ENCODE data around the gene ZNF324B. TPM values are rescaled to one million over a fixed set of nuclear protein-coding genes. Genes with fewer than 3 reads are reported as not detected.
"Not testable (repeated sequence)": the region's sequence is repeated elsewhere in the genome, so short reads cannot be mapped to it uniquely, and the experiment has no call there.

ZNF324B gene
- total RNA-seq, 1 experiment from 2014 or later: 4.6 TPM

DNA sequence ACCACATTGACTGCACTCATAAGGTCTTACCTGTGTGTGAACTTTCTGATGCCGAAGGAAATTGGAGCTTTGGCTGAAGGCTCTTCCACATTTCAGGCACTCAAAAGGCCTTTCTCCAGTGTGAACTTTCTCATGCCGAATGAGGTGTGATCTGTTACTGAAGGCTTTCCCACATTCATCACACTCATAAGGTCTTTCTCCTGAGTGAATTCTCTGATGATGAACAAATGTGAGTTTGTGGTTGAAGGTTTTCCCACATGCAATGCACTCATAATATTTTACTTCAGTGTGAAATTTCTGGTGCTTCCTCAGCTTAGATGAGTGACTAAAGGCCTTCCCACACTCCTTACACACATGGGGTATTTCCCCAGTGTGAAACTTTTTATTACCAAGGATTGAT lies 17.2 kb upstream of the ZNF324B start:
- no peak overlapping the region for H3K4me3 Mint-ChIP-seq (ENCODE audit: unreplicated experiment)
- no peak for DNase-seq
- Histone ChIP-seq H3K36me3 (ENCODE audit: control insufficient read depth, insufficient read depth, low read length) (no peaks in the 10 kb centered on the region), H3K27me3 (replicated peaks; ENCODE audit: control insufficient read depth, insufficient read depth, low read length) (no peaks in the 10 kb centered on the region; the same call in 1 of the 2 replicates), H3K4me3 (ENCODE audit: low read depth, low read length) (no peak overlapping the region), H3K4me1 (no peaks in the 10 kb centered on the region), H3K9me3 (peaks cover 25% of the 10 kb centered on the region)
- H3K4me1 Mint-ChIP-seq (ENCODE audit: low read depth, unreplicated experiment): no peaks in the 10 kb centered on the region
- ChIA-PET POLR2A (interaction anchor here (0.6 kb wide), 1 partner anchor 26 kb away, joined by 10 read pairs; no protein-coding TSS in a partner anchor), CTCF (no interaction called here)
- no peak overlapping the region for H3K27ac Mint-ChIP-seq (ENCODE audit: unreplicated experiment)
- H3K36me3 Mint-ChIP-seq (ENCODE audit: insufficient read depth, unreplicated experiment): no peaks in the 10 kb centered on the region
- intact Hi-C loops (cut with micrococcal nuclease; ENCODE audit: unreplicated experiment): no loop called here
- BruUV-seq (replicated peaks): no TSS peak
- peaks cover 11% of the 10 kb centered on the region for H3K9me3 Mint-ChIP-seq (ENCODE audit: unreplicated experiment)
- TF ChIP-seq, protein P1, sequence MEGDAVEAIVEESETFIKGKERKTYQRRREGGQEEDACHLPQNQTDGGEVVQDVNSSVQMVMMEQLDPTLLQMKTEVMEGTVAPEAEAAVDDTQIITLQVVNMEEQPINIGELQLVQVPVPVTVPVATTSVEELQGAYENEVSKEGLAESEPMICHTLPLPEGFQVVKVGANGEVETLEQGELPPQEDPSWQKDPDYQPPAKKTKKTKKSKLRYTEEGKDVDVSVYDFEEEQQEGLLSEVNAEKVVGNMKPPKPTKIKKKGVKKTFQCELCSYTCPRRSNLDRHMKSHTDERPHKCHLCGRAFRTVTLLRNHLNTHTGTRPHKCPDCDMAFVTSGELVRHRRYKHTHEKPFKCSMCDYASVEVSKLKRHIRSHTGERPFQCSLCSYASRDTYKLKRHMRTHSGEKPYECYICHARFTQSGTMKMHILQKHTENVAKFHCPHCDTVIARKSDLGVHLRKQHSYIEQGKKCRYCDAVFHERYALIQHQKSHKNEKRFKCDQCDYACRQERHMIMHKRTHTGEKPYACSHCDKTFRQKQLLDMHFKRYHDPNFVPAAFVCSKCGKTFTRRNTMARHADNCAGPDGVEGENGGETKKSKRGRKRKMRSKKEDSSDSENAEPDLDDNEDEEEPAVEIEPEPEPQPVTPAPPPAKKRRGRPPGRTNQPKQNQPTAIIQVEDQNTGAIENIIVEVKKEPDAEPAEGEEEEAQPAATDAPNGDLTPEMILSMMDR (IDR thresholded peaks at IDR 0.05; ENCODE audit: insufficient read depth in 1 of 2, low read depth in 1 of 2, low read length in 1 of 2, severe bottlenecking in 1 of 2, unreplicated experiment in 1 of 2): no peak
- peaks cover 3% of the 10 kb centered on the region for H3K27me3 Mint-ChIP-seq (ENCODE audit: insufficient read depth, unreplicated experiment)

DNA sequence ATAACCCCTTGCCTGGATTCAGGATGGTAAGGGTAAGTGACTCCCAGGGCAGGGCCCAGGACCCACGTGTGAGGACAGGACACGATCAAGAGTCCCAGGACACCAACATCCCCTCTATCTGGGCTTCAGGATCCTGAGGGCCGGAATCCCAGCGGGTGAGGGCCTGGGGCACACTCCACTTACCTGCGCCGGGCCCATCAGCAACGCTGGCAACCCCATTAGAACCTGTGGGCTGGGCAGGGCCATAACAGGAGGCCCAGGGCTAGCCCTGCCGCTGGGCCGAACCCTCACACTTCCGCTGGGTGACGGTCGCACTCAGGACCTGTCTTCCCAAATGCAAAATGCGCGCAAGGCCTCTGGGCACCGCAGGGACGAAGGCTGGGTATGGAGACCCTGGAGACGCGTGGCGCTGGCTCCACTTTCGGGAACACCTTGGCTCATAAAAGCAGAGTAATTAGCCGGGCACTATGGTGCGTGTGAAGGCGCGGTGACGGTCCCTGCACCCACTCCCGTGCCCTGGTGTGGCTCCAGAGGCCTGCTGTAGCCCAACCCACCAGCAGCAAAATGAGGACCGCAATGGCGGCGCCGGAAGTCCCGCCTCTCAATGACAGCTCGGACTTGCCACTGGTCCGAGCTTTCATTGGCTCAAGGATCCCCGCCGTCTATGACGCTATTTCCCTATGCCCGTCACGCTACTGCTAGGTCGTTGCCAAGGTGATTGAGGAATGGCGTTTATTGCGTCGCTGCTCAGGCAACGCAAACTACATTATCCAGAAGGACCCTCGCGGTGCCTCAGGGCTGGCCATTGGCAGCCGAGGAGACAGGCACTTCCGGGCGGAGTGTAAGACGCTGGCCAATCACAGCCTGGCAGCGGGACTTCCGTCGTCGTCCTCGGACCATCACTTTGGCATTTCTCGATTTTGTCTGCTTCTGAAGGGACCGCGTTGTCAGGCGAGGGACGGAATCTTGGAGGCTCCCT lies 11.6 kb upstream of the ZNF324B start, which contains the start of gene ZNF132:
Gene ZNF132 (minus strand): TSS at position 578 of the 979 bp plus-strand sequence. CDS start 332 bp downstream, at position 246.
- Histone ChIP-seq H3K4me1 (no peaks in the 10 kb centered on the region), H3K4me3 (ENCODE audit: low read depth, low read length) (no peak within 1 kb of the TSS), H3K9me3 (no peaks in the 10 kb centered on the region), H3K36me3 (ENCODE audit: control insufficient read depth, insufficient read depth, low read length) (no peaks in the 10 kb centered on the region), H3K27me3 (replicated peaks; ENCODE audit: control insufficient read depth, insufficient read depth, low read length) (no peaks in the 10 kb centered on the region)
- no peaks in the 10 kb centered on the region for H3K9me3 Mint-ChIP-seq (ENCODE audit: unreplicated experiment)
- H3K36me3 Mint-ChIP-seq (ENCODE audit: insufficient read depth, unreplicated experiment): no peaks in the 10 kb centered on the region
- no peaks in the 10 kb centered on the region for H3K4me1 Mint-ChIP-seq (ENCODE audit: low read depth, unreplicated experiment)
- H3K4me3 Mint-ChIP-seq (ENCODE audit: unreplicated experiment): no peak within 1 kb of the TSS
- TF ChIP-seq, protein P1 (IDR thresholded peaks at IDR 0.05; ENCODE audit: insufficient read depth in 1 of 2, low read depth in 1 of 2, low read length in 1 of 2, severe bottlenecking in 1 of 2, unreplicated experiment in 1 of 2): no peak
- H3K27me3 Mint-ChIP-seq (ENCODE audit: insufficient read depth, unreplicated experiment): no peaks in the 10 kb centered on the region
- ChIA-PET CTCF (no interaction called here), POLR2A (no interaction called here)
- no peak for DNase-seq
- no TSS peak for BruUV-seq (replicated peaks)
- no peak within 1 kb of the TSS for H3K27ac Mint-ChIP-seq (ENCODE audit: unreplicated experiment)
- intact Hi-C loops (cut with micrococcal nuclease; ENCODE audit: unreplicated experiment): no loop called here

DNA sequence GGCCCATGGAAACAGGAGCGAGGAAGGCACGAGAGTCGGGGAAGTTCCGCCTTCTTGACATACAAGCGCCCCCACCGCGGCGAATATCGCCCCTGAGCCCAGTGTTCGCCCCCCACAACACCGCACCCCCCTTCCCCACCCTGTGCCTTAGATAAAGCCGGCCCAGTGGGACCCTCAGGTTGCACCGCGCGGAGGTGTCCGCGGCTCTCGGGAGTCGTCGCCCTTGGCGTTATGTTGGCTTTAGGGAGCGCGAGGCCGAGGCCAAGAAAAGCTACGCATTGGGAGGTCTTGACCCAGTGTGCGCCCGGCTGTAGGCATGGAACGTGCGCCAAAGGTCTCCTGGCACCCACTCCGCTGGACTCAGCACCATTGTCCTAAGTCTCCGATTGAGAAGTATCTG lies 10.9 kb upstream of the ZNF324B start:
- no peaks in the 10 kb centered on the region for H3K36me3 Mint-ChIP-seq (ENCODE audit: insufficient read depth, unreplicated experiment)
- ChIA-PET CTCF (no interaction called here), POLR2A (no interaction called here)
- TF ChIP-seq, protein P1 (IDR thresholded peaks at IDR 0.05; ENCODE audit: insufficient read depth in 1 of 2, low read depth in 1 of 2, low read length in 1 of 2, severe bottlenecking in 1 of 2, unreplicated experiment in 1 of 2): no peak
- no peaks in the 10 kb centered on the region for H3K27me3 ChIP-seq (replicated peaks; ENCODE audit: control insufficient read depth, insufficient read depth, low read length)
- H3K9me3 ChIP-seq: no peaks in the 10 kb centered on the region
- H3K4me1 Mint-ChIP-seq (ENCODE audit: low read depth, unreplicated experiment): no peaks in the 10 kb centered on the region
- H3K27ac Mint-ChIP-seq (ENCODE audit: unreplicated experiment): no peak overlapping the region
- no peak for DNase-seq
- H3K4me1 ChIP-seq: no peaks in the 10 kb centered on the region
- no peaks in the 10 kb centered on the region for H3K27me3 Mint-ChIP-seq (ENCODE audit: insufficient read depth, unreplicated experiment)
- no TSS peak for BruUV-seq (replicated peaks)
- no peaks in the 10 kb centered on the region for H3K9me3 Mint-ChIP-seq (ENCODE audit: unreplicated experiment)
- H3K36me3 ChIP-seq (ENCODE audit: control insufficient read depth, insufficient read depth, low read length): no peaks in the 10 kb centered on the region
- intact Hi-C loops (cut with micrococcal nuclease; ENCODE audit: unreplicated experiment): no loop called here
- no peak overlapping the region for H3K4me3 ChIP-seq (ENCODE audit: low read depth, low read length)
- no peak overlapping the region for H3K4me3 Mint-ChIP-seq (ENCODE audit: unreplicated experiment)

DNA sequence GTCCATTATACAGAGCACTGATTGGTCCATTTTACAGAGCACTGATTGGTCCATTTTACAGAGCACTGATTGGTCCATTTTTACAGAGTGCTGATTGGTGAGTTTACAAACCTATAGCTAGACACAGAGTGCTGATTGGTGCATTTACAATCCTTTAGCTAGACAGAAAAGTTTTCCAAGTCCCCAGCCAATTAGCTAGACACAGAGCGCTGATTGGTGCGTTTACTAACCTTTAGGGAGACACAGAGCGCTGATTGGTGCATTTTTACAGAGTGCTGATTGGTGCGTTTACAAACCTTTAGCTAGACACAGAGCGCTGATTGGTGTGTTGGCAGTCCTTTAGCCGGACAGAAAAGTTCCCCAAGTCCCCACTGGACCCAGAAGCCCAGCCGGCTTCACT lies 8.4 kb upstream of the ZNF324B start:
- H3K27me3 ChIP-seq (replicated peaks; ENCODE audit: control insufficient read depth, insufficient read depth, low read length); H3K4me1 ChIP-seq; intact Hi-C loops (cut with micrococcal nuclease; ENCODE audit: unreplicated experiment); H3K36me3 Mint-ChIP-seq (ENCODE audit: insufficient read depth, unreplicated experiment); POLR2A ChIA-PET; H3K36me3 ChIP-seq (ENCODE audit: control insufficient read depth, insufficient read depth, low read length); H3K4me3 ChIP-seq (ENCODE audit: low read depth, low read length); H3K27ac Mint-ChIP-seq (ENCODE audit: unreplicated experiment); H3K4me3 Mint-ChIP-seq (ENCODE audit: unreplicated experiment); DNase-seq; H3K27me3 Mint-ChIP-seq (ENCODE audit: insufficient read depth, unreplicated experiment); BruUV-seq (replicated peaks); H3K4me1 Mint-ChIP-seq (ENCODE audit: low read depth, unreplicated experiment); H3K9me3 ChIP-seq: not testable (repeated sequence)
- H3K9me3 Mint-ChIP-seq (ENCODE audit: unreplicated experiment): peaks cover 17% of the 10 kb centered on the region
- CTCF ChIA-PET: interaction anchor here (1.3 kb wide), 1 partner anchor 76 kb away, joined by 4 read pairs; no protein-coding TSS in a partner anchor

DNA sequence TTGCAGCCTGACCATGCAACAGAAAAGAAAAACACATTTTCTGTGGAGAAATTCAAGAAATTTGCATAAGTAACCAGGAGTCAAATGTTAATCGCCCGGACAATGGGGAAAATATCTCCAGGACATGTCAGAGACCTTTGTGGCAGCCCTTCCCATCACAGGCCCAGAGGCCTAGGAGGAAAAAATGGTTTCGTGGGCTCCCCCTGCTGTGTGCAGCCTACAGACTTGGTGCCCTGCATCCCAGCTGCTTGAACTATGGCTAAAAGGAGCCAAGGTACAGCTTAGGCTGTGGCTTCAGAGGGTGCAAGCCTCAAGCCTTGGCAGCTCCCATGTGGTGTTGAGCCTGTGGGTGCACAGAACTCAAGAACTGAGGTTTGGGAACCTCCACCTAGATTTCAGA lies 2.6 kb upstream of the ZNF324B start:
- H3K27ac Mint-ChIP-seq (ENCODE audit: unreplicated experiment); DNase-seq; H3K36me3 Mint-ChIP-seq (ENCODE audit: insufficient read depth, unreplicated experiment); CTCF ChIA-PET; H3K27me3 Mint-ChIP-seq (ENCODE audit: insufficient read depth, unreplicated experiment); BruUV-seq (replicated peaks); H3K36me3 ChIP-seq (ENCODE audit: control insufficient read depth, insufficient read depth, low read length); H3K4me3 ChIP-seq (ENCODE audit: low read depth, low read length); POLR2A ChIA-PET; H3K4me3 Mint-ChIP-seq (ENCODE audit: unreplicated experiment); H3K27me3 ChIP-seq (replicated peaks; ENCODE audit: control insufficient read depth, insufficient read depth, low read length); H3K4me1 ChIP-seq; intact Hi-C loops (cut with micrococcal nuclease; ENCODE audit: unreplicated experiment): not testable (repeated sequence)
- Mint-ChIP-seq H3K4me1 (ENCODE audit: low read depth, unreplicated experiment) (peaks cover 19% of the 10 kb centered on the region), H3K9me3 (ENCODE audit: unreplicated experiment) (peaks cover 28% of the 10 kb centered on the region)
- H3K9me3 ChIP-seq: peaks cover 31% of the 10 kb centered on the region
